ENCODE results near the gene CALM3. TPM values are rescaled to one million over a fixed set of nuclear protein-coding genes. Genes with fewer than 3 reads are reported as not detected.
"Not testable (repeated sequence)": the region's sequence is repeated elsewhere in the genome, so short reads cannot be mapped to it uniquely, and the experiment has no call there.

Gene CALM3
- total RNA-seq, 2 experiments from 2014 or later: 493 to 631 TPM

DNA sequence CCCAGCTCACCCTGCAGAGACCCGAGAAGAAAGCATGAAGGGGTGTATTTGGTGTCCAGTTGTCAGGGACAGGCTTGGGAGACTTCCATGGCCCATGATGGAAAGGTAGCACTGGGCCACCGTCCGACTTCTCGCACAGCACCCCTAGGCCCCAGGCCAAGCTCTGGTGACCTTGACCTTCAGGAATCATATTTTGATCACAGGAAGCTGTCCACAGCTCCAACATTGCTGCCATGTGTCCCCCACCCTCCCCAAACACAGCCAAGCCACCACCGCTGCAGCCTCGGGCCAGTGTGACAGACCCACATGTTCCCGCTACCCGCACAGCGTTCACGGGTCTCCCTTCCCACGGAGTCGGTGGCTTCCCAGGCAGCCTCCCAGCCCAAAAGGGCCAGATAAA, 24.6 kb downstream of the CALM3 start:
- no peak overlapping the region for H3K4me3 Mint-ChIP-seq
- POLR2A ChIA-PET: no interaction called here

DNA sequence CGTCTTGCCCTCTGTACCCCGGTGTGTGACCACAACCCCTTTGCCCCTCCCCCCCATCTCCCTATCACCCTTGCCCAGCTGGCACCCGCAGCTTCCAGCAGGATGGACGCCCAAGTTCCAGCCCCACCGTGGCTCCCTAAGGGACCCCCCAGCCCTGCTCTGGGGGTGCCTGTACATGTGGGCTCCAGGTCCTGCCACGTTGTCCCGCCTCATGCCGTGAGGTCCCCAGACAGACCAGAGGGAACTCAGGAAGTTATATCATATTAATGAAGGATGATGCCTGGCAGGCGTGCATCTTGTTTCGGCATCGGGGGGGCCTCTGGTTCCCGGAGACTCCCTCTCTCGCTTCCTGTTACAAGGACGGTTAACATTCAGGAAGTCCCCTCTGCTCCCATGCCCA, 25.3 kb downstream of the CALM3 start:
- intact Hi-C loops (cut with DNase I, micrococcal nuclease): no loop called here
- no peak overlapping the region for H3K4me3 Mint-ChIP-seq
- no peaks in the 10 kb centered on the region for H3K9me3 Mint-ChIP-seq (ENCODE audit: low read depth)
- peaks cover 31% of the 10 kb centered on the region for H3K4me1 Mint-ChIP-seq
- no peak overlapping the region for H3K27ac Mint-ChIP-seq
- POLR2A ChIA-PET: no interaction called here
- no peaks in the 10 kb centered on the region for H3K27me3 Mint-ChIP-seq
- H3K36me3 Mint-ChIP-seq (ENCODE audit: low read depth): peaks cover 21% of the 10 kb centered on the region
- ATAC-seq (no peak), DNase-seq (no peak)
- CTCF ChIA-PET: interaction anchor here (0.5 to 2.5 kb wide), 5 partner anchors 9 to 484 kb away, joined by 3 to 10 read pairs (median 3); no protein-coding TSS in a partner anchor

More for the DNA sequence above, 24.6 kb downstream of the CALM3 start:
- Mint-ChIP-seq H3K27ac (peak overlapping the region; percentile 31), H3K4me1 (peaks cover 39% of the 10 kb centered on the region), H3K27me3 (no peaks in the 10 kb centered on the region), H3K36me3 (ENCODE audit: low read depth) (peaks cover 26% of the 10 kb centered on the region), H3K9me3 (ENCODE audit: low read depth) (no peaks in the 10 kb centered on the region)
- CTCF ChIA-PET: interaction anchor here (0.6 to 2.5 kb wide), 6 partner anchors 8 to 385 kb away, joined by 3 to 10 read pairs (median 3); no protein-coding TSS in a partner anchor
- ATAC-seq (no peak), DNase-seq (no peak)
- intact Hi-C loops (cut with DNase I, micrococcal nuclease): no loop called here

DNA sequence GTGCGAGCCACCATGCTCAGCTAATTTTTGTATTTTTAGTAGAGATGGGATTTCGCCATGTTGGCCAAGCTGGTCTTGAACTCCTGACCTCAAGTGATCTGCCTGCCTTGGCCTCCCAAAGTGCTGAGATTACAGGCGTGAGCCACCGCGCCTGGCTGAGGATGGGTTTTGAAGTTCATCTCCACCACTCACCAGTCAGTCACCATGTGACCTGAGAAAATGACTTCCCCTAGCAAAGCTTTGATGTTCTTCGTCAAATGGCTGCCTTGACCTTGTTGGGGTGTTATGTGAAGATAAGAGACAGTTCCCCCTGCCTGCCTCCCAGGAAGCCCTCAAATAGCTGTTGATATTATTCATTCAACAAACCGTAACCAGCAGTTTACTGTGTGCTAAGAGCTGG, 27.8 kb downstream of the CALM3 start:
- intact Hi-C loops (cut with DNase I, micrococcal nuclease); H3K9me3 Mint-ChIP-seq (ENCODE audit: low read depth); DNase-seq; H3K36me3 Mint-ChIP-seq (ENCODE audit: low read depth); H3K4me3 Mint-ChIP-seq; ATAC-seq; H3K27me3 Mint-ChIP-seq: not testable (repeated sequence)
- peaks cover 27% of the 10 kb centered on the region for H3K4me1 Mint-ChIP-seq
- ChIA-PET CTCF (interaction anchor here (0.7 to 5.2 kb wide), 8 partner anchors 10 to 99 kb away, joined by 3 to 28 read pairs (median 3); partner anchors contain the start of genes CALM3 and DACT3), POLR2A (interaction anchor here (1.0 to 1.1 kb wide), 2 partner anchors 9 to 18 kb away, joined by 4 read pairs; no protein-coding TSS in a partner anchor)
- H3K27ac Mint-ChIP-seq: peak overlapping the region; percentile 59

DNA sequence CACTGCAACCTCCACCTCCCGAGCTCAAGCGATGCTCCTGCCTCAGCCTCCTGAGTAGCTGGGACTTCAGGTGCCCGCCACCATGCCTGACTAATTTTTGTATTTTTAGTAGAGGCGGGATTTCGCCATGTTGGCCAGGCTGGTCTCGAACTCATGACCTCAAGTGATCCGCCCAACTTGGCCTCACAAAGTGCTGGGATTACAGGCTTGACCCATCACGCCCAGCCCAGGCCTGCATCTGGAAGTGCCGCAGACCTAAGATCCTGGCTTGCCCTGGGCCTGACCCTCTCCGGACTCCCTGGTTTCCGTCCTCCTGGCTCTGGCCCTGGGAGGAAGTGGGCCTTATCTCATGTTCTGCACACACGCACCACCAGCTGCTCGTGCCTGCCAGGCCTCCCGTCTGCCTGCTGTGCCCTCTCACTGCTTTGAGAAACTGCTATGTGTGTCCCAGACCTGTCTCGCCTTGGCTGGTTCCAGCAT, 28.5 kb downstream of the CALM3 start:
- Mint-ChIP-seq H3K36me3 (ENCODE audit: low read depth) (peaks cover 3% of the 10 kb centered on the region), H3K4me1 (peaks cover 26% of the 10 kb centered on the region), H3K9me3 (ENCODE audit: low read depth) (no peaks in the 10 kb centered on the region), H3K27me3 (no peaks in the 10 kb centered on the region), H3K4me3 (no peak overlapping the region), H3K27ac (no peak overlapping the region)
- DNase-seq (no peak), ATAC-seq (no peak)
- intact Hi-C loops (cut with DNase I, micrococcal nuclease): no loop called here
- ChIA-PET POLR2A (interaction anchor here (0.7 to 1.0 kb wide), 2 partner anchors 19 to 23 kb away, joined by 3 to 4 read pairs; no protein-coding TSS in a partner anchor), CTCF (interaction anchor here (0.7 to 5.2 kb wide), 9 partner anchors 11 to 99 kb away, joined by 3 to 28 read pairs (median 3); partner anchors contain the start of genes CALM3 and DACT3)

DNA sequence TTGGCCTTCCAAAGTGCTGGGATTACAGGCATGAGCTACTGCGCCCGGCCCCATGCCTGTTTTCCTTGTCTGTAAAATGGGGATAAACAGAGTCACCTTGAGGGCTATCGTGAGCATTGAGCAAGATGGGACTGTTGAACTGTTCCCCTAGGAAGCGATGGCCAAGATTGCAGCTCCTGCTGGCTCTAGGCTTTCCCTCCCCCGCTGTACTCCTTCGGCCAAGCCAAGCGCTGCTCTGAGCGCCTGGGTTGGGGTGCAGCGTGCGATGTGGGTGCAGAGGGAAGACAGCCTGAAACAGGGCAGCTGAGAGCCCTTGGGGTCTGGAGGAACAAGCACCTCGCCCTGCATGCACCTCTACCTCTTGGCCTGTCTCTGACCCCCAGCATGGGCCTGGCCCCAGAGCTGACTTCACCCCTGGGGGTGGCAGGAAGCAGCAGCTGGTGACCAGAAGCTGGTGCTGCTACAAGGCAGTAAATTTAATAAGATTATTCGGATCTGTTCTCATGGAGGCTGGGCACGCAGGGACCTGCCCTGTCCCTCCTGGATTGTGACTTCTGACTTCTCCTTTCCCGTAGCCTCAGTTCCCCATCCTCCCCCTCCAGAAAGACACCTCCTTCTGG, 29.6 kb downstream of the CALM3 start:
- ChIA-PET POLR2A (interaction anchor here (1.1 to 1.2 kb wide), 2 partner anchors 12 to 14 kb away, joined by 3 read pairs; no protein-coding TSS in a partner anchor), CTCF (interaction anchor here (0.5 to 5.2 kb wide), 9 partner anchors 17 to 881 kb away, joined by 3 to 28 read pairs (median 4); partner anchors contain the start of gene DACT3)
- Mint-ChIP-seq H3K4me1 (peaks cover 22% of the 10 kb centered on the region), H3K27ac (no peak overlapping the region), H3K9me3 (ENCODE audit: low read depth) (no peaks in the 10 kb centered on the region), H3K4me3 (no peak overlapping the region), H3K36me3 (ENCODE audit: low read depth) (no peaks in the 10 kb centered on the region), H3K27me3 (no peaks in the 10 kb centered on the region)
- ATAC-seq (no peak), DNase-seq (no peak)
- intact Hi-C loops (cut with DNase I, micrococcal nuclease): no loop called here

DNA sequence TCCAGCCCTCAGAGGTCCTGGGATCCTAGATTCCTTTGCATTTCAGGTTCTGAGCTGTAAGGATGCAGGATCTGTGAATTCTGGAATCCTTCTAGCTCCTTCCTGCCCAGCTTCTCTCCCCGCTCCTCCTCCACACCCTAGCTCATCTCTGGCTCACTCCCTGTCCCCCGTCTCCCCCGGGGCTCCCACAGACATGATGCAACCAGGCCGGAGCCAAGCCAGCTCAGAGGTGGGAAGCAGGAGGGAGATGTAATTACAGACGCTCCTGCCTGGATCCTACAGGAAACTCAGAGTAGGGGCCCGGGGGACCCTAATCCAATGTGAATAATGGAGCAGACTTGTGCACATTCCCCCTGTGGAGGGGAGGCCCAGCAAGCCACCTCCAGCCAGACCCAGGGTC, 30.4 kb downstream of the CALM3 start:
- Mint-ChIP-seq H3K27ac (no peak overlapping the region), H3K36me3 (ENCODE audit: low read depth) (no peaks in the 10 kb centered on the region), H3K9me3 (ENCODE audit: low read depth) (no peaks in the 10 kb centered on the region), H3K27me3 (no peaks in the 10 kb centered on the region), H3K4me3 (no peak overlapping the region), H3K4me1 (peaks cover 24% of the 10 kb centered on the region)
- no peak for ATAC-seq
- DNase-seq: no peak
- CTCF ChIA-PET: interaction anchor here (0.6 to 5.2 kb wide), 4 partner anchors 17 to 840 kb away, joined by 3 to 28 read pairs (median 6); partner anchors contain the start of genes DACT3 and SLC8A2
- intact Hi-C loops (cut with DNase I, micrococcal nuclease): no loop called here
- POLR2A ChIA-PET: interaction anchor here (0.9 to 1.2 kb wide), 3 partner anchors 13 to 35 kb away, joined by 3 read pairs; no protein-coding TSS in a partner anchor

DNA sequence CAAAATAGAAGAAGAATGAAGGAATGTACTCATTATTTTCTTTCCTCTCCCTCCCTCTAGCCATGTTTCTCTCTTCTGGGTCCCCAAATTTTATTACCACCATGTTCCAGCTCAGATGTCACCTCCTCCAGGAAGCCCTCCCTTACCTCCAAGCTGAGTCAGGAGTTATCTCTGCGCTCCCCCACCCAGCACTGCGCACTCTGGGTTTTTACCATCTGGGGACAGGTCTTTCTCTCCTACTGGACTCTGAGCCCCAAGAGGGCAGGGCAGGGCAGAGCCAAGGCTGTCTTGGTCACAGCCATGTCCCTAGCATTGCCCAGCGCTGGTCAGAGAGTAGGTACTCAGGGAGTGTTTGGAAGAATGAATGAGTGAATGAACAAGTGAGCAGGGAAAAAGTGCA, 32.0 kb downstream of the CALM3 start:
- H3K27me3 Mint-ChIP-seq: no peaks in the 10 kb centered on the region
- DNase-seq: no peak
- peak overlapping the region; percentile 73 for H3K4me3 Mint-ChIP-seq
- no peak for ATAC-seq
- H3K4me1 Mint-ChIP-seq: peaks cover 24% of the 10 kb centered on the region
- CTCF ChIA-PET: interaction anchor here (0.6 to 5.2 kb wide), 7 partner anchors 10 to 126 kb away, joined by 3 to 28 read pairs (median 6); partner anchors contain the start of gene DACT3
- H3K27ac Mint-ChIP-seq: peak overlapping the region; percentile 45
- H3K36me3 Mint-ChIP-seq (ENCODE audit: low read depth): no peaks in the 10 kb centered on the region
- H3K9me3 Mint-ChIP-seq (ENCODE audit: low read depth): no peaks in the 10 kb centered on the region
- intact Hi-C loops (cut with DNase I, micrococcal nuclease): no loop called here
- POLR2A ChIA-PET: no interaction called here

DNA sequence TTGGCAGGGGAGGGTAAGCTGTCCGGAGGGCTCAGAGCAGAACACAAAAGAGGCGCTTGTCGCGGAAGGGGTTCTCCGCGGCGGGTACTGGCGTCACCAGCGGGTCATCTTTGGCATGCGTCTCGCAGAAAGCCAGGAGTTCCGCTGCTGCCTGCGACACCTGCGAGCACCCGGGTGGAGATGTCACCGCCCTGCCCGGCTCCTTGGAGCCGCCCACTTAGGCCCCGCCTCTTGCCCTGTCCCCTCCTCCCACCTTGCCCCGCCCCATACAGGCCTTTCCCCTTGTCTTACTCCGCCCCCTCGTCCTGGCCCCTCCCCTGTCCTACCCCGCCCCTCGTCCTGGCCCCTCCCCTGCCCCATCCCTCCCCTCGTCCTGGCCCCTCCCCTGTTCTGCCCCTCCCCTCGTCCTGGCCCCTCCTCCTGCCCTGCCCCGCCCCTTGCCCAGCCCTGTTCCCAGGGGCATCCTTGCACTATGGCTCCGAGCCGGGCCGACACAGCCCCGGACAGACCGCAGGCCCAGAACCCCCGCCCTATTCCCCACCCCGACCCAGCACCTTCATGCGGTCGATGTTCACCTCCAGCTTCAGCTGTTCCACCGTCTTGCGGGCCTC, 33.0 kb downstream of the CALM3 start:
- intact Hi-C loops (cut with DNase I, micrococcal nuclease): loop anchor here (1.0 kb wide), 7 partner anchors 20 to 640 kb away; partner anchors contain the start of genes DACT3 (in 2 of the 2), INAFM1 (in 1 of the 2) and PRKD2 (in 1 of the 2)
- ChIA-PET POLR2A (interaction anchor here (1.3 kb wide), 1 partner anchor 16 kb away, joined by 3 read pairs; no protein-coding TSS in a partner anchor), CTCF (interaction anchor here (0.9 to 2.9 kb wide), 4 partner anchors 9 to 28 kb away, joined by 4 to 12 read pairs (median 8); no protein-coding TSS in a partner anchor)
- H3K4me1 Mint-ChIP-seq: peaks cover 21% of the 10 kb centered on the region
- H3K27ac Mint-ChIP-seq: peak overlapping the region; percentile 72
- no peaks in the 10 kb centered on the region for H3K9me3 Mint-ChIP-seq (ENCODE audit: low read depth)
- ATAC-seq: peak; percentile 63
- H3K4me3 Mint-ChIP-seq: peak overlapping the region; percentile 73
- no peaks in the 10 kb centered on the region for H3K27me3 Mint-ChIP-seq
- no peaks in the 10 kb centered on the region for H3K36me3 Mint-ChIP-seq (ENCODE audit: low read depth)
- DNase-seq: peak; percentile 99

DNA sequence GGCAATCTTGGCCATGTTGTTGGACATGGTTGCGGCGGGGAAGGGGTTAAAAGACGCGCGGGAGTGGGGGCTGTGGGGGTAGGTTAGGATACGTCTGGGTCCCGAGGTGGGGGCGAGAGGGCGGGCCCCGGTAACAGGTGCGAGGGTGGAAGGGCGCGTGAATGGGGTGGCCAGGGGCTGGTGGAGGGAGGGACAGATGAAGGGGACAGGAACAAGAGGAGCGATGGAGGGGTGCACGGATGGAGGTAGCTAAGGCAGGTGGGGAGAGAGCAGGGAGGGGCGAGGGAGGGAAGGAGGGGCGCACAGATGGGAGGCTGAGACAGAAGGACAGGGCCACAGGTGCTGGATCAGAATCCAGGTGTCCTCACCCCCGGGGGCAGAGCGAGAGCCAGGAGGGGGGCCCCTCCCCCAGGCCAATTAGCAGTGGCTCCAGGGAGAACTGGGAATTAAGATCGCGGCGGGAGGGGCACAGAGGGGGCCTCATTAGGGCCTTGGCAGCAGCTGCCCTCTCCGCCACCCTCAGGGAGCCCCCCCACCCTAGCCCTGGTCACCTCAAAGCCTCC, 33.6 kb downstream of the CALM3 start:
- no peak for DNase-seq
- ChIA-PET CTCF (interaction anchor here (1.6 to 2.9 kb wide), 2 partner anchors 14 to 18 kb away, joined by 4 to 11 read pairs; no protein-coding TSS in a partner anchor), POLR2A (interaction anchor here (1.3 kb wide), 1 partner anchor 16 kb away, joined by 3 read pairs; no protein-coding TSS in a partner anchor)
- Mint-ChIP-seq H3K4me1 (peaks cover 23% of the 10 kb centered on the region), H3K27me3 (no peaks in the 10 kb centered on the region), H3K36me3 (ENCODE audit: low read depth) (no peaks in the 10 kb centered on the region), H3K27ac (no peak overlapping the region), H3K9me3 (ENCODE audit: low read depth) (no peaks in the 10 kb centered on the region), H3K4me3 (peak overlapping the region; percentile 64)
- intact Hi-C loops (cut with DNase I, micrococcal nuclease): loop anchor here (1.0 kb wide), 7 partner anchors 20 to 640 kb away; partner anchors contain the start of genes DACT3 (in 2 of the 2), INAFM1 (in 1 of the 2) and PRKD2 (in 1 of the 2)
- no peak for ATAC-seq

DNA sequence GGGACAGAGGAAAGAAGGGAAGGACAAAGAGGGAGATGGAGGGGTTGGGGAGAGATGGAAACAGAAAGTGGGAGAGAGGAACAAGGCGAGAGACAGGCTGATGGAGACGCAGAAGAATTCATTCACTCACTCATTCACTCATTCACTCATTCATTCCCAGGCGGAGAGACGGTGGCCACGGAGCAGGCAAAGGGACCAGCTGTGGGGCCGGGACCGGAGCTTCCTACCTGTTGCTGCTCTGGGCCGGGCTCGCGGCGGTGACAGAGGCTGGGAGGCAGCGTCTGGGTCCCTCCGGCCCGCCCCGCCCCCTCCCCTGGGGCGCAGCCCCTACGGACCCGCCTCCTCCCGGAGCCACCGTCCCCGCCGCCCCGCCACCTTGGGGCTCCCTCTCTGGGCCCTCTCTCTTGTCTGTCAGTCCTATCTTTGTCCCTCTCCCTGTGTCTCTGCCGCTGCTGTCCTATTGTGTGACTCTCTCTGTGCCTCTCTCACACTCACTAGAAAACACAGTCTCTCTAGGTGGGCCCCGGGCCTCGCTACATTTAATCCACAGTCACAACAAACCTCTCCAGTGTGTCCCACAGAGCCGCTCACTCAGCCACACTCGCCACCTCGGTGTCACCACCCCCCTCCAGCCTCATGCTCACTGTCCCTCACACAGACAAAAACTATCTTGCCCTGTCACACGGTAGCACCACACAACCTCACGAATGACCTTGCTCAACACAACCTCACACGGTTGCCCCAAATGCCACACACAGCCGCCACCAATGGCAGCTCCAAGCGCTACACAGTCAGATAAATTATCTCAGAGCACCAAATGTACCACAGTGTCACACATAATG, 35.0 kb downstream of the CALM3 start, which contains the start of gene GNG8:
GNG8 (minus strand) TSS at position 283 of the 842 bp plus-strand sequence. CDS start 1,520 bp downstream, outside the sequence.
- H3K9me3 Mint-ChIP-seq (ENCODE audit: low read depth): no peaks in the 10 kb centered on the region
- peaks cover 25% of the 10 kb centered on the region for H3K4me1 Mint-ChIP-seq
- H3K4me3 Mint-ChIP-seq: peak within 1 kb of the TSS; percentile 64
- peak; percentile 65 for DNase-seq
- POLR2A ChIA-PET: interaction anchor here (0.9 to 1.7 kb wide), 2 partner anchors 17 to 36 kb away, joined by 4 to 14 read pairs; no protein-coding TSS in a partner anchor
- peaks cover 3% of the 10 kb centered on the region for H3K27me3 Mint-ChIP-seq
- H3K27ac Mint-ChIP-seq: no peak within 1 kb of the TSS
- CTCF ChIA-PET: interaction anchor here (1.4 to 2.0 kb wide), 4 partner anchors 16 to 27 kb away, joined by 3 to 6 read pairs (median 4); no protein-coding TSS in a partner anchor
- ATAC-seq: no peak
- intact Hi-C loops (cut with DNase I, micrococcal nuclease): no loop called here
- H3K36me3 Mint-ChIP-seq (ENCODE audit: low read depth): no peaks in the 10 kb centered on the region
